ENCODE measurements around the gene FARP1. TPM values are rescaled to one million over a fixed set of nuclear protein-coding genes. Genes with fewer than 3 reads are reported as not detected.
"Not testable (repeated sequence)": the region's sequence is repeated elsewhere in the genome, so short reads cannot be mapped to it uniquely, and the experiment has no call there.

The FARP1 gene
- total RNA-seq, 2 donors from 2014 or later, result 89.5 to 93.6 TPM

GRCh38 chr13:98267080-98267912, 124.4 kb downstream of the FARP1 start:
- 45 to 46% methylated on average over 12 to 18 of the region's 18 CpGs for WGBS, 2 donors
- Histone ChIP-seq H3K36me3 (replicated peaks in 1 of 2; ENCODE audit: insufficient read depth in 1 of 2, low read depth in 2 of 2) (no peaks in the 10 kb centered on the region), H3K4me3 (no peak overlapping the region), H3K27me3 (no peaks in the 10 kb centered on the region), H3K27ac (peak overlapping the region; percentile 39 to 84 (median 76)), H3K4me1 (peaks cover 45% of the 10 kb centered on the region), H3K9me3 (no peaks in the 10 kb centered on the region)
- peak; percentile 34 for ATAC-seq
- TF ChIP-seq CTCF (IDR thresholded peaks at IDR 0.05) (no peak), POLR2A (IDR thresholded peaks at IDR 0.05) (no peak)
- DNase-seq, result peak; percentile 34 to 54 (median 48)
- intact Hi-C loops (cut with DNase I), result no loop called here

- WGBS, 2 donors, result 83 to 91% methylated on average over 4 of the region's 4 CpGs
- DNase-seq (no peak), ATAC-seq (no peak)
- TF ChIP-seq CTCF (IDR thresholded peaks at IDR 0.05) (no peak), POLR2A (IDR thresholded peaks at IDR 0.05) (no peak)
- no peaks in the 10 kb centered on the region for H3K27me3 ChIP-seq
- no peaks in the 10 kb centered on the region for H3K9me3 ChIP-seq
- intact Hi-C loops (cut with DNase I), result no loop called here
- no peak overlapping the region for H3K4me3 ChIP-seq
- peaks cover 58% of the 10 kb centered on the region for H3K4me1 ChIP-seq
- peak overlapping the region in 1 of 4 donors; percentile 36 for H3K27ac ChIP-seq
- no peaks in the 10 kb centered on the region for H3K36me3 ChIP-seq (replicated peaks in 1 of 2; ENCODE audit: insufficient read depth in 1 of 2, low read depth in 2 of 2)
Measured at GRCh38 chr13:98269386-98269785, 126.5 kb downstream of the FARP1 start.

GRCh38 chr13:98270819-98271218, 127.9 kb downstream of the FARP1 start:
- TF ChIP-seq CTCF (IDR thresholded peaks at IDR 0.05) (no peak), POLR2A (IDR thresholded peaks at IDR 0.05) (no peak)
- intact Hi-C loops (cut with DNase I), result loop anchor here (10.0 kb wide), 1 partner anchor 46 kb away; no protein-coding TSS in a partner anchor
- DNase-seq (no peak), ATAC-seq (no peak)
- no peak overlapping the region for H3K27ac ChIP-seq
- H3K9me3 ChIP-seq, result no peaks in the 10 kb centered on the region
- no peak overlapping the region for H3K4me3 ChIP-seq
- H3K36me3 ChIP-seq (replicated peaks in 1 of 2; ENCODE audit: insufficient read depth in 1 of 2, low read depth in 2 of 2), result no peaks in the 10 kb centered on the region
- no peaks in the 10 kb centered on the region for H3K27me3 ChIP-seq
- WGBS, 2 donors, result 92 to 96% methylated on average over 9 of the region's 9 CpGs
- peaks cover 60% of the 10 kb centered on the region for H3K4me1 ChIP-seq

- peaks cover 60% of the 10 kb centered on the region for H3K4me1 ChIP-seq
- not testable (repeated sequence) for H3K27me3 ChIP-seq; ATAC-seq; H3K4me3 ChIP-seq; H3K36me3 ChIP-seq (replicated peaks in 1 of 2; ENCODE audit: insufficient read depth in 1 of 2, low read depth in 2 of 2); H3K27ac ChIP-seq; DNase-seq; H3K9me3 ChIP-seq
- WGBS, 2 donors, result 55% methylated on average over 3 of the region's 3 CpGs
- intact Hi-C loops (cut with DNase I), result loop anchor here (10.0 kb wide), 1 partner anchor 47 kb away; no protein-coding TSS in a partner anchor
Measured at GRCh38 chr13:98271646-98272045, 128.8 kb downstream of the FARP1 start.

- Histone ChIP-seq H3K9me3 (no peaks in the 10 kb centered on the region), H3K4me1 (peaks cover 56% of the 10 kb centered on the region), H3K36me3 (replicated peaks in 1 of 2; ENCODE audit: insufficient read depth in 1 of 2, low read depth in 2 of 2) (no peaks in the 10 kb centered on the region), H3K27me3 (no peaks in the 10 kb centered on the region), H3K4me3 (no peak overlapping the region), H3K27ac (peak overlapping the region in 1 of 4 donors; percentile 68)
- TF ChIP-seq CTCF (IDR thresholded peaks at IDR 0.05), result no peak
- no peak for TF ChIP-seq POLR2A (IDR thresholded peaks at IDR 0.05)
- ATAC-seq (no peak), DNase-seq (no peak)
- intact Hi-C loops (cut with DNase I), result loop anchor here (10.0 kb wide), 1 partner anchor 48 kb away; no protein-coding TSS in a partner anchor
- 40 to 55% methylated on average over 1 of the region's 1 CpG for WGBS, 2 donors
Measured at GRCh38 chr13:98272549-98272948, 129.7 kb downstream of the FARP1 start.

Data from body of pancreas (tissue), 4 donors.